GM18870 (cell line): ENCODE data around the gene ARHGDIA.

Experiments
- ATAC-seq: cut with Tn5 transposase; IDR thresholded peaks from one replicate; pipeline ENCODE4 v1.9.1; 2021; ENCODE audit warnings: moderate library complexity; ENCODE audit not compliant: unreplicated experiment

ARHGDIA gene

DNA sequence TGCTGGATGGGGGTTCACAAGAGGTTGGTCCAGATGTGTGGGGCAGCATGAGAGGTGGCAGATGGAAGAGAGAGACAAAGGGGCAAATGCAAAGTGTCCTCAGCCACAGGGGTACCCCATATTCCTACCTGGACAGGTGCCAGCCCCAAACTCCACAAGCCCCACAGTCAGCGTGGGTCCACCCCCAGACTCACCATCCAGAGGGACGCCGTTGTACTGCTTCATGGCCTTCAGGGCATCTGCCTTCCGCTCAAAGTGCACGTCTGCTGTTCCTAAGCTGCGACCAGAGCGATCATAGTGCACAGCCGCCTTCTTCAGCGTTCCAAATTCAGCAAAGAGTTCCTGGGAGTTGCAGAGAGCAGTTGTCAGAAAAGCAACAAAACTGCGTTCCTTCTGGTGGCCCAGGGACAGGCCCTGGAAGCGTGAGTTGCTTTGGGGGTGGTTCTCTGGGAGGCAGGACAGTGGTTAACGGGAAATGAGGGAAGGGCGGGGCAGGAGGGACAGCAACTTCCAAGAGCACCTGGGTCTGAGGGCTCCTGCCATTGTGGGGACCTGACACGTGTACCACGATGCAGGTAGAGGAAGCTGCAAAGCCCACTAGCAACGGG, 18.0 kb upstream of the ARHGDIA start:
- no peak for ATAC-seq

DNA sequence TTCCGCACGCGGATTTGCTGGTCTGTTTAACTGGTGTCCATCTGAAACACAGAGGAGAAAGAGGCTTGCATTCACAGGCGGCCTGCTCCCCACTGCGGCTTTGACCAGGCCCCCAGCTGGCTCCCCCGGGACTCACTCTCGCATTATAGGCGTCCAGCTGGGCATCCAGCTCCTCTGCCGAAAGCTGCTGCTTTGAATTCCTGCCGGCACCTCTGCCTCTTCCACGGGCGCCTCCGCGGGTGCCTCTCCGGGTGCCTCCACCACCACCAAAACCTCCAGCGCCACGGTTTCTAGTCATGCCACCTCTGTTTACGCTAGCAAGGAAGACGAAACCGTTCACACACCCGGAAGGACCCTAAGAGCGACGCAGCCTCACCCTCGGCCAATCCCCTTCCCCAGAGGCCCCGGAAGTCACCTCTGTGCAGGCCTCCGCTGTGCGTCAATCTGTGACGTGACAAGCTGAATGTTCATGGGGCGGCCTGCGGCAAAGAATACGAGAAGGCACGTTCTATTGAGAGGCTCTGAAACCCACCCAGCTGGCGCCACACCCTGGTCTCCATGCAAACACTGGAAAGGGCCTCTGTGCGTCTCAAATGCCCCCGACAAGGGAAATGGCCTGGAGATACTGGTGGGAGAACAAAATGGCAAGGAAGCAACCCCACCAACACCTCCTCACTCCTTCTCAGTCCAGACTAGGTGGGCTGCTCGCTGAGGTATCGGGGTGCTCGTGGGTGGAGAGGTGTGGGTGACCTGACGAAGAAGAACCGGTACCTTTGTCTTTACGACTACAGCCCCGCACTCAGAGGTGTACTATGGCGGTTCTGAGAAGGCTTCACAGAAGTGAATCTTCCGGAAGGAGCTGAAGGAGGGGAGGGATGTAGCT, 17.2 kb upstream of the ARHGDIA start:
- no peak for ATAC-seq

DNA sequence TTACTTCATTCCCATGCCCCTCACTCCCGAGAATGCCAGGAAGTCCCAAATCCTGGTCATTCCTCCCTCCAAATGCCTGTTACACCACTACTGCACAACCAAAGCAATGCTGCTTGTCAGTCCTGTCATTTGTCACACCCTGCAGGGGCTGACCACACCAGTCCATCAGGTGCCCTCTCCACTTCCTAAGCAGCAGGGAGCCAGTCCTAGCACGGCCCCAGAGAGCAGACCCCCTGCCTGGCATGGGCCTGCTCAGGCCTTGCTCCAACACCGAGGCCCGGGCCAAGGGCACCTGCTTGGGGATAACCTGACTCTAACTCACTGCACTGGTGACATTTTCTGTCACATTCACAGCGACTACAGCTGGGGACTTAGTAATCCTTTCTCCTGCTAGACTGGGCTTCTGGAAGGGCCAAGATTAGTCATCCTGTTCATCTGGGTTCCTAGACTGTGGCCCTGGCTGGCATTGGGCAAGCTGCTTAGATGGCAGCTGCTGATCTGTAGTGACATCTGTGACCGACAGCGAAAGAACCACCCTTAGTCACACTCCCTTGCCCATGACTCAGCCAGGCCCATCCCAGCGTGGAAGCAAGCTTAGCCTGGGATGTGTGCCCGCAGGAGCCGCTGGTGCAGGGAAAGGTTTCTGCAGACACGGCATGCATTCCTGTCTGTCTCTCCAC, 14.9 kb upstream of the ARHGDIA start:
- no peak for ATAC-seq

DNA sequence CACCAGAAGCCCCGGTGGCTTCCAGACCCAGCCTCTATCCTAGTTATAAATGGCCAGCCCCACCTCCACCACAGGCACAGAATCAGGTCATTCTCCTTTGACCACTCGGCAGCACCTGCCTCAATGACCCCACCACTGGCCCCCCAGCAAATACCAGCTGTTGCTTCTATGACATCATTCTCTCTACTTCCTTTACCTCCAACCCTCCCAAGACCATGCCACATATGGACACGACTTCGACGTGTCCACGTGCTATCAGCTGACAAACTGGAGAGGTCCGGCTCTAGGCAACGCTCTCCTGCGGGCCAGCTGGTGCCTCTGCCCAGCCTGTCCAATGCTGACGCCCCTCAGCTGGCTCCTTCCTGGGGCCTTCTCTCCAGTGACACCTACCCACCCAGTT, 14.3 kb upstream of the ARHGDIA start:
- ATAC-seq, result no peak

DNA sequence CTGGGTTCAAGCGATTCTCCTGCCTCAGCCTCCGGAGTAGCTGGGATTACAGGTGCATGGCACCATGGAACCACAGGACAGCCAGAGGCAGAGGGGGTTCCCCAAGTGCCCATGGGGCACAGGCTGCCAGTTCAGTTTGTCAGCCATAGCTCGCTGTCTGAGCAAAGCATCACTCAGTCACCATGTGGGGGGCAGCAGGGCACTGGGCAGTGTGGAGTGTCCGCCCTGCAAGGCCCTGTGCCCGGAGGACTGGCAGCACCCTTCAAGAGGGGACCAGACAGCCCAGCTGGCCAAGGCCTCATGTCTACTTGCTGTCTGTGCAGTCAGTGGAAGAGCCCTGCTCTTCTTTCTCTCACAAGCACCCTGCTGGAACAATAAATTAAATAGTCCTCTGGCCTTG, 13.8 kb upstream of the ARHGDIA start:
- no peak for ATAC-seq

DNA sequence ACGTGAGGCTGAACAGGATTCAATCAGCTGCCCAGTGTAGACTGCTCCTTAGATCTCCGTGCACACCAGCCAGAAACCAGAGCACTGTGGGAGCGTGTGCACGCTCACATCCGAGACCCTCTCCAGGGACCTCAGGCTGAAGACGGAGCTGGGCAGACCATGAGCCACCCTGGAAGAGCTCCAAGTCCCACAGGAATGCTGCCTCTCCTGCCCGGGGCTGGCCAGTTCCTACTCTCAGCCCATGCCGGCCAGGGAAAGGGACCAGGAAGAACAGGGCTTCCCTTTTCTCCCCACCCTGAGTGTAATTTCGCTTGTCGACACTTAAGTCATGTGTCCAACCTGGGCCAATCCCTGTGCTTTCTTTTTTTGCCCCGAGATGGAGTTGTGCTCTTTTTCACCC, 13.4 kb upstream of the ARHGDIA start:
- ATAC-seq, result no peak

DNA sequence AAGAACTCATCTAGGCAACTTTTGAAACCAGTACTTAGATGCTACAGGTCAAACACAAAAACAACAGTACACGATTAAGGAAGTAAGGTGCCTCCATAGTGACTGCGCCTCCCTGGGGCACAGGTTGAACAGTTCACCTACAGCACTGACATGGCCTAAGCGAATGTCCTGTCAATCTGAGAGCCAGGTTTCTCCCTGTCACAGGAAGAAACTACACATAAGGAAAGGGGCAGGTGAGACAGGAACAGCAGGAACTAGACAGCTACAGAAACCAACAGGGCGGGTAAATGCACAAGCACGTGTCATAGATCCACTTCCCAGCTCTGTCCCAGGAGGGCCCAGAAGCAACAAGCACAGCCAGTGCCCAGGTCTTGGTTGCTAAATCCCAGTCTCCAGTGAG, 8.0 kb upstream of the ARHGDIA start:
- no peak for ATAC-seq

DNA sequence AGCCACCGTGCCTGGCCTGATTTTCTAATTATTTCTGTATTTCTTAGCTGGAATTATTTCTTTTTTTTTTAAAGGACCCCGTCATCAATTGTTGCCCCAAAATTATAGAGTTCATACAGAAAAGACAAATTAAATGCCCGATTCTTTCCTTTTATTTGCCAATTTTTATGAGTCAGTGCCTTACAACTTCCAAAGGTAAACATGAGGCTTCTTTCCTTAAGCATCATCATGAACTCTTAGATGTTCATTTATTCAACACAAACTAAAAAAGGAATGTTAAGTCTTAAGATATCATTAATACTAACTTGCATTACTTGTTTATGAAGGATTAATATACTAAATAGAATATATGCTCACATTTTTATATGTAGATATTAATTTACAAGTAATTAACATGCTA, 7.2 kb upstream of the ARHGDIA start:
- ATAC-seq, result no peak

DNA sequence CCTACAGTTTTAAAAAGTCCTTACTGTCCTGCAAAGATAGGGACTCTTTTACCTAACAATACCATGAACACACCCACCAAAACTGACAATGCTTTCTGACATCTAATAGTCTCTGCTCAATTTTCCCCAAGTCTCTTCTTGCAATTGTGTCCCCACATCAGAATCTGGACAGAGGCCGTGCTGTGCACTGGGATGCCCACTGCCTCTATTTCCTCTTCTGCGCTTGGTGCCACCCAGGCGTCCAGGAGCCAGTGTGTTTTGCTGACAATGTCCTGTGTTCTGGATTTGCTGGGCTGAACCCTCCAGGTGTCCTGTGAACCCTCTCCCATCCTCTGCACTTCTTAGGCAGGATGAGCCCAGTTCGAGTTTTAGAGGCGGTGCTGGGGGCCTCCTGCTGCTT, 6.4 kb upstream of the ARHGDIA start:
- ATAC-seq, result no peak

DNA sequence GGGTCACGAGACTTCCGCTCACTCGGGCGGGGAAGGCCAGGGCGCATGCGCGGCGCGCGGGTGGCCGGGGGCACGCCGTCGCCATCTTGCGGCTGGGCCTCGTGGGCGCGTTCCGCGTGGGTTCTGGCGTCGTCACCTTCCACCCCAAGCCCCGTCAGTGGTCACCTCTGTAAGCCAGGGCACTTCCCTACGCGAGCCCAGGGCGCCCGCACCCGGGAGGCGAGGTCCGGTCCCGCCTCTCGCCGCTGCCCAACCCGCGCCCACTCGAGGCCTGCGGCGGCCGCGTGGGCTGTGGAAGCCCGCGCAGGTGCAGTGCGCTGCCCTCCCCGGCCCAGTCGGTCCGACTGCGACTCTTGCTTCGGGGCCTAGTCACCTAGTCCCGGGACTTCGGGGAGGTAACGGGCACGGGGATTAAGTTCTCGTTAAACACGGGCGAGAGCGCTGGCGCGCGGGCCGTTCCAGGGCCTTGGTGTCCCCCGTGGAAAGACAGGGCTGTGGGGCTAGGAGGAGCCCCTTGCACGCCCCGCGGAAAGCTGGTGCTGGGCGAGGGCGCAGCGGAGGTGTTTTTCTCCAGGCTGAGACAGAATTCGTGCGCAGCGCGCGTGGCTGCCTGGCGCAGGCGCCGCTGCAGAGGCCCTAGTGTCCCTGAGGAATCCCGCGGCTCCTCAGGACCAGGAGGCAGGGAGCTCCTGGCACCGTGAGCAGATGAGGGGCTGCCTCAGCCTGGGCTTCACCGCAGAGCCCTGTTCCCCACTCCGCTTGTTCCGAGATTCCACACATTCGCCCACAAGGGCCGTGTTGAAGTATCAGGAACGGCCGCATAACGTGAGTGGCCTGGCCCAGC, 472 bp upstream of the ARHGDIA start:
- ATAC-seq, result no peak

DNA sequence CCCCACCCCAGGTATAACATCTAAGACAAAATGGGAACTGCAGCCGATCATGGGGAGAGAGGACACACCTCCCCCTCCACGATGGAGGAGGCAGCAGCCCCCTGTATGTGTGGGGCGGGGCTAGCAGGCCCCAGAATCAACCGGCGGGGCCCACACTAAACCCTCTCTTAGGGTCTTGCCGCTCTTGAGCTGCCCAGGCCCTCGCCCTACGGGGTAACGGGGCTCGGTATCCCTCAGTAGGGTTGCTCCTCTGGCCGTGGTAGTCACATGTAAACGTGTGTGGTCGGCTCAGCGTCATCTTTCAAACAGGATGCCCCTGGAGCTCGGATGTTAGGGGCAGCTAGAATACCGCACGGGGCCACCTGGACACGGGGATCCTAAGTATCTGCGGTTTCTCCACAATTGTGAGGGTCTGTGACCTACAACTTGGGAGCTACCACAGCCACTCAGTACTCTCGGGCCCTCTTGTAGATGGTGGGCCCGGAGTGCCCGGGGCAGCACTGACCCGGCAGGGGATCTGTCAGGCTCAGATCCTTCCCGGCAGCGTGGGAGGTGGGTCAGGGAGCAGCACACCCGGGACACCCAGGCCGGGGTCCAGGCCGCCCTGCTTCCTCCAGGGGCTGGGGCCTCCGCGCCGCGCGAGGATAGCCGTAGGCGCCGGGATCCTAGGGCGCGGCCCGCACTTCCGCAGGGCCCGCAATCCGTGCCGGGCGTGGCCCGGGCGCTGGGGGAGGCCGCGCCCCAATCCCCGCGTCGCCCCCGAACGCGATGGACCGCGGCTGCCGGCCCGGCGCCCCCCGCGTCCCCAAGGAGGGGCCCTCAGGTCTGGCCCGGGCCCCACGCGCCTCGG, 781 bp downstream of the ARHGDIA start:
- ATAC-seq, result no peak

DNA sequence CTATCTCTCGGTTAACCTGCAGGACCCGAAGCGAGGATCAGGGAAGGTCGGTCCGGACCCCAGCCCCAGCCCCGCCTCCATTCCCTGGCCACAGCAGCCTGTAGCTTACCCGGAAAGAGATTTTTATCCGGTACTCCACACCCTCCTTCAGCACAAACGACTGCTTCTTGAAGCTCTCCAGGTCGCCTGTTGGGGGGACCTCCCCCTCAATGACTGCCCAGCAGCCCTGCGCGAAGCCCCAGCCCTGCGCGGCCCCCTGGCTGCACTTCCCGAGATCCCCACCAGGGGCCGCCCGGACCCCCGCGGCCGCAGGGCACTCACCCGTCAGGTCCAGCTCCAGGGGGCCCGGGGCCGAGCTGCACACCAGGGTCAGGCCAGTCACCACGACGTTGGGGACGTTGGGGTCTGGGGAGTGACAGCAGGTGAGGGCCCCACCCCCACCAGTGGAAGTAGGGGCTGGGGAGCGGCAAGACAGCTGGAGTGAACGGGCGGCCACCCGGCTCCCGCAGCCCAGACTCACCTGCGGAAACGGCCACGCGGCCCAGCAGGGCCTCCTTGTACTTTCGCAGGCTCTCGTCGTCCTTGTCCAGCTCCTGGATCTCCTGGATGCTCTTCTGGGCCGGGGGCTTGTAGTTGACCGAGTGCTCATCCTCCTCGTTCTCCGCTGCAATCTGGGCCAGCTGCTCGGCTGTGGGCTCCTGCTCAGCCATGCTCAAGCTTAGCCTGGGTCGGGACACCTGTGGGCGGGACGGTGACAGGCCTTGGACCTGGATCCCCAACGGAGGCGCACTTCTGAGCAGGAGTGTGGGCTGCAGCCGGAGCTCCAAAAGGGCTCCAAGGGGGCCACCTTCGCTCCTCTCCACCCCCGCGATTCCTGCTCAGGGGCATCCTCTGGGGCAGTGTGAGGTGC, 1.7 kb downstream of the ARHGDIA start:
- no peak for ATAC-seq

DNA sequence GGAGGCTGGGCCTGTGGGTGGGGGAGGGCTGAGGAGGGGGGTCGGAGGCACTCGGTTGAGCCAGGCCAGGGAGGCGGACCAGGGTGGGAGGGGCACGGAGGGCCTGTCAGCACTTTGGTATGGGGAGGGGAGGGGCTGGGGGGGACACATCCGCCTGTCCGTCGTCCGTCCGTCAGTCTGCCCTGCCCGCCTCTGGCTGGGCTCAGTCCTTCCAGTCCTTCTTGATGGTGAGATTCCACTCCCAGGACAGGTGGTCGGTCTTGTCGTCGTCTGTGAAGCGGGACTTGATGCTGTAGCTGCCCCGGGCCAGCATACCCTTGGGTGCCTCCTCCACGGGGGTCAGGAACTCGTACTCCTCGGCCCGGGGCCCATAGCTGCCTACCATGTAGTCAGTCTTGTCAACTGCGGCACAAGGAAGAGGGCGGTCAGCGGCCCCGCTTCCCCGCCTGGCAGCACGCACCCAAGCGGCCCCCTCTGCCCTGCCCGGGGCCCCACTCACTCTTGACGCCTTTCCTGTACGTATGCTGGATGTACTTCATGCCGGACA, 2.4 kb downstream of the ARHGDIA start:
- no peak for ATAC-seq

DNA sequence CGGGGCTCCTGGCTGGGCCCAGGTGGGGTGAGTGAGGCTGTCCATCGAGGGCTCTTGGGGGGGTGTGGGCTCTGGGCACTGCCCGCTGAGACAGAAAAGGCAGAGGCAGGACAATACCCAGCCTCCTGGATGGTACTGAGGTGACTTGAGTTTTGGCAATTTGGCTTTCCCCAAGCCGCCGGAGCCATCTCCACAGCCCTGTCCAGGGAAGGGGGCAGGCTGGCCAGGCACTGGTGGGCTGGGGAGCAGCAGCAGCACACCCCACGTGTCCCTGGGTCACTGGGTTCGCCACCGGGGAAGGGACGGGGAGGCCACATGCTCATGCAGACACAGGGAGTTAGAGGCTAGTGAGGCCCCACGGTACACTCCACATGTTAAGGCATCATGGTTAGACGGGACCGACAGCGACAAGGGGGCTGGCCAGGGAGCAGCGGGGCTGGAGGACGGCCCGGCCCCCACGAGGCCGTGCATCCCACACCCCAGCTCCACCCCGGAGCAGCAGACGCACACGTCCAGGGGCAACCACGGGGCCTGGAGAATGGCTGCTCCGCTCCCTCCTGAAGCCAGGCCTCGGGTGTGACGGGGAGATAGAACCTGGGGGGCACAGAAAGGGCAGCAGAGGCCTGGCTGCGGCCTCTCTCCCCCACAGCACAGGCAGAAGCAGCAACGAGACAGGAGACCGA, 3.0 kb downstream of the ARHGDIA start:
- no peak for ATAC-seq

DNA sequence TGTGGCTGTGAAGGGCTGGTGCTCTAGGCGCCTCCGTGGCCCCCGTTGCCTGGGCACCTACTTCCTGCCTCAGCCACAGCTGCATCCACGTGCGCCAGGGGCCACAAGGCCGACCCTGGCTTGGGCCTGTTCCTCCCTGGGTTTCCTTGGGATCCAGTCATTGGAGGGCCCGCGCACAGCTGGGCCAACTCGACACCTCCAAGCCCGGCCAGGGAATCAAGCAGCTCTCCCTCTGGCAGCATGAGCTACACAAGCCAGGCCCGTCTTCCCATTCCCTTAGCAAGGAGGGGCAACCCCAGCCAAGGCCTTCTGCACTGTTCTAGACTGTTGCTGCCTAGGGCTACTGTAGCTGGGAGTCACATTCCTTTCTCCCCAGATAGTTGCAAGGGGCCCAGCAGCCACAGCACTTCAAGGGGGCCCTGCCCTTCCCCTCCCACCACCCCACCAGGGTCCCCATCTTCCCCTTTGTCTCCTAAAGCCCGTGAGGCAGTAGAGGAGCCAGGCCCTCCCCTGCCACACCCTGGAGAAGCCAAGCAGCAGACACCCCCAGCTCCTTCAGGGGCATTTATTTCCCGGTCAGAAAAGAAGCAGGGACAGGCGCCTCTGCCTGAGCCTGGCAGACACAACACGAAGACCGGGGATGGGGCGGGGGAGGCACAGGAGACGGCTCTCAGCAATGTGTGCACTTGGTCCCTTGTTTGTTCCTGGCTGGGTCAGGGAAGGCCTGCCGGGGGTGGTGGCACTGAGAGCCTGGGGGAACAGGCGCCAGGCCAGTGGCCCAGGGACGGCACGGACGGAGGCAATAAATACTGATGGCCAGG, 3.8 kb downstream of the ARHGDIA start:
- ATAC-seq, result no peak

DNA sequence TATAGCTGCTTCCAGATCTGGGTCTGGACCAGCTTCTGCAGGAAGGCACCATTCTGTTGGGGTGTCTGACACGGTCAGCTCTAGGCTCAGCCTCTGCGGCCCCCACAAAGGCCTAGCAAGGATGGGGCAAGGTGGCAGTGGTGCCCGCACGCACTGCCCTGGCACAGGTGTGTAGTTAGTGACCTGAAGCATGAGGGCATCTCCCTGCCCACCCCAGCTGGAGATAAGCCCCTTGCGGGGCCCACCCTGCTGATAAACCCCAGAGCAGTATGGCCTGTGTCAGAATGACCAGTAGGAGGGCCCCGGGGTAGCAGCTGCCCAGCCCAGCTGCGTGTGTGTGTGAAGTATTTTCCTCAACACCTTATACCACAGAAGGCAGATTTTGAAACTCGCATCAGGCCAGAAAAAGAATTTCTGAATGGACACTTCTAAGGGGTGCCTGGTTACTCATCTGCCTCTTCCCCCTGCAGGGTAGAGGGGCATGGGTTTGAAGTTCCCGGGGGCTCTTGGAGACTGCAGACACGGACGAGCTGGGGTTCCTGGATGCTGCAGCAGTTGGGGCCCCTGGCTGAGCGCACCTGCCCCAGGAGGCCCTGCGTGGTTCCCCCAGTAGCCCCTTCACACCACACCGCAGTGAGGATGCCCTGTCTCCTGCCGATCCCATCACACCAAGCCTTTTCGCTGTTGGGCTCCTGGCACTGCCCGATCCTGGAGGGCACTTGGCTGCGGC, 4.5 kb downstream of the ARHGDIA start:
- ATAC-seq, result no peak
